ENCODE measurements around the gene SLC6A2. TPM values are rescaled to one million over a fixed set of nuclear protein-coding genes. Genes with fewer than 3 reads are reported as not detected.
A peak's percentile ranks its signal among the peaks of the same experiment; 100 is the strongest.

SLC6A2 gene
- total RNA-seq, 1 donor from 2014 or later: 9.6 TPM

- intact Hi-C loops (cut with DNase I): no loop called here
- H3K27me3 ChIP-seq: no peaks in the 10 kb centered on the region
Measured at GRCh38 chr16:55656691-55657092, 904 bp downstream of the SLC6A2 start.

GRCh38 chr16:55657616-55658015 lies 1.8 kb downstream of the SLC6A2 start:
- DNase-seq (ENCODE audit: extremely low spot score in 2 of 2): no peak
- H3K36me3 ChIP-seq: no peaks in the 10 kb centered on the region
- intact Hi-C loops (cut with DNase I): no loop called here
- H3K9me3 ChIP-seq: no peaks in the 10 kb centered on the region
- peaks cover 25% of the 10 kb centered on the region for H3K4me1 ChIP-seq
- no peaks in the 10 kb centered on the region for H3K27me3 ChIP-seq
- H3K4me3 ChIP-seq: no peak overlapping the region
- H3K27ac ChIP-seq: no peak overlapping the region
- no peak for TF ChIP-seq POLR2AphosphoS5 (IDR thresholded peaks at IDR 0.05; ENCODE audit: insufficient read depth in 1 of 2, low read depth in 1 of 2)
- no peak for TF ChIP-seq POLR2A (IDR thresholded peaks at IDR 0.05)

More at GRCh38 chr16:55656691-55657092, 904 bp downstream of the SLC6A2 start:
- Histone ChIP-seq H3K4me3 (peak overlapping the region; percentile 25 to 36), H3K4me1 (peaks cover 17% of the 10 kb centered on the region), H3K9me3 (no peaks in the 10 kb centered on the region), H3K36me3 (no peaks in the 10 kb centered on the region), H3K27ac (no peak overlapping the region)
- TF ChIP-seq POLR2AphosphoS5 (IDR thresholded peaks at IDR 0.05; ENCODE audit: insufficient read depth in 1 of 2, low read depth in 1 of 2) (no peak), POLR2A (IDR thresholded peaks at IDR 0.05) (no peak), CTCF (IDR thresholded peaks at IDR 0.05) (no peak)
- DNase-seq (ENCODE audit: extremely low spot score in 2 of 2): no peak

GRCh38 chr16:55658898-55659420 lies 3.2 kb downstream of the SLC6A2 start:
- Histone ChIP-seq H3K4me3 (no peak overlapping the region), H3K4me1 (peaks cover 26% of the 10 kb centered on the region), H3K27ac (no peak overlapping the region), H3K27me3 (no peaks in the 10 kb centered on the region), H3K9me3 (no peaks in the 10 kb centered on the region), H3K36me3 (no peaks in the 10 kb centered on the region)
- DNase-seq (ENCODE audit: extremely low spot score in 2 of 2): no peak
- TF ChIP-seq POLR2AphosphoS5 (IDR thresholded peaks at IDR 0.05; ENCODE audit: insufficient read depth in 1 of 2, low read depth in 1 of 2): no peak
- no peak for TF ChIP-seq POLR2A (IDR thresholded peaks at IDR 0.05)
- no peak for TF ChIP-seq CTCF (IDR thresholded peaks at IDR 0.05)
- intact Hi-C loops (cut with DNase I): no loop called here

GRCh38 chr16:55660026-55660425 lies 4.2 kb downstream of the SLC6A2 start:
- no peak overlapping the region for H3K27ac ChIP-seq
- no peaks in the 10 kb centered on the region for H3K27me3 ChIP-seq
- TF ChIP-seq POLR2AphosphoS5 (IDR thresholded peaks at IDR 0.05; ENCODE audit: insufficient read depth in 1 of 2, low read depth in 1 of 2) (no peak), CTCF (IDR thresholded peaks at IDR 0.05) (no peak), POLR2A (IDR thresholded peaks at IDR 0.05) (no peak)
- no peaks in the 10 kb centered on the region for H3K36me3 ChIP-seq
- no peak overlapping the region for H3K4me3 ChIP-seq
- peaks cover 30% of the 10 kb centered on the region for H3K4me1 ChIP-seq
- DNase-seq (ENCODE audit: extremely low spot score in 2 of 2): no peak
- no peaks in the 10 kb centered on the region for H3K9me3 ChIP-seq
- intact Hi-C loops (cut with DNase I): no loop called here

GRCh38 chr16:55660828-55661227 lies 5.0 kb downstream of the SLC6A2 start:
- Histone ChIP-seq H3K27ac (no peak overlapping the region), H3K4me1 (peaks cover 25% of the 10 kb centered on the region), H3K4me3 (no peak overlapping the region), H3K36me3 (no peaks in the 10 kb centered on the region), H3K27me3 (no peaks in the 10 kb centered on the region), H3K9me3 (no peaks in the 10 kb centered on the region)
- no peak for DNase-seq (ENCODE audit: extremely low spot score in 2 of 2)
- intact Hi-C loops (cut with DNase I): no loop called here
- TF ChIP-seq POLR2A (IDR thresholded peaks at IDR 0.05): no peak
- TF ChIP-seq CTCF (IDR thresholded peaks at IDR 0.05): no peak
- no peak for TF ChIP-seq POLR2AphosphoS5 (IDR thresholded peaks at IDR 0.05; ENCODE audit: insufficient read depth in 1 of 2, low read depth in 1 of 2)

Measured in vagina (tissue), 2 donors.